ENCODE results near the gene DGCR6. TPM values are rescaled to one million over a fixed set of nuclear protein-coding genes. Genes with fewer than 3 reads are reported as not detected.
"Not testable (repeated sequence)": the region's sequence is repeated elsewhere in the genome, so short reads cannot be mapped to it uniquely, and the experiment has no call there.

The DGCR6 gene
- 1.5 TPM for total RNA-seq

DNA sequence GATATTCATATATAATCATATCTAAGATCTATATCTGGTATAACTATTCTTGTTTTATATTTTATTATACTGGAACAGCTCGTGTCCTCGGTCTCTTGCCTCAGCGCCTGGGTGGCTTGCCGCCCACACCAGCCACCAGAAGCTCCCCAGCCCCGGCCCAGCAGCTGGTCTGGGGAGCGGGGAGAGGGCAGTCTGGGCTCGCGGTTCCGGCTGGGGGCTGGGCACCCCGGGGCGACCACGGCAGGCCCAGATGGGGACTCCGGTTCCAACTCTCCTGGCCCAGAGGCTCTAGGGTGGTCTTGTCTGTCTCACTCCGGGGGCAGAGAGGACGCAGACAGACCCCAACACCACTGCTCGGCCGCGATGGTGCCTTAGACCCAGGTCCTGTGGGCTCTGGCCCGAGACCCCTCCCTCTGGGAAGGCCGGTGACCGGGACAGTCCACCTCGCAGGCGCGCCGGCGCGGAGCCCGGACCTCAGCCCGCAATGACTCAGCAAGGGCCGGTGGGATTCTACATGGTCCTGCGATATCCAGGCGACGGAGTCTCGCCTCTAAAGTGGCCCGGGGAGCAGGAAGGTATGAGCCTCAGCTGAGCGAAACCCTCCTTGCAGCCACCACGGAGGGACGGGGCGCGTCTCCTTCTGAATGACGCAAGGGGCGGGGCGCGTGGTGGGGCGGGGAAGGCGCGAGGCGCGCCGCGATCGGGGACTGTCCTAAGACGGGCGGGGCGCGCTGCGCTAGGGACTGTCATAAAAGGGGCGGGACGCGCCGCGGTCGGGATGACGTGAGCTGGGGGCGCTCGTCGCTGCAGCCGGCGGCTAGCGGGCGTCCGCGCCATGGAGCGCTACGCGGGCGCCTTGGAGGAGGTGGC is at the start of gene DGCR6:
Gene DGCR6 (plus strand): TSS at position 781 of the 870 bp plus-strand sequence. CDS start 55 bp downstream, at position 836.
- no peaks in the 10 kb centered on the region for H3K9me3 ChIP-seq
- no peak for DNase-seq (ENCODE audit: extremely low spot score in 2 of 2)
- H3K36me3 ChIP-seq: no peaks in the 10 kb centered on the region
- intact Hi-C loops (cut with DNase I): no loop called here
- no peak within 1 kb of the TSS for H3K27ac ChIP-seq
- H3K4me3 ChIP-seq: no peak within 1 kb of the TSS
- no peaks in the 10 kb centered on the region for H3K4me1 ChIP-seq
- TF ChIP-seq POLR2AphosphoS5 (IDR thresholded peaks at IDR 0.05; ENCODE audit: insufficient read depth in 1 of 2, low read depth in 1 of 2) (no peak), POLR2A (IDR thresholded peaks at IDR 0.05) (no peak)
- TF ChIP-seq, protein P1, sequence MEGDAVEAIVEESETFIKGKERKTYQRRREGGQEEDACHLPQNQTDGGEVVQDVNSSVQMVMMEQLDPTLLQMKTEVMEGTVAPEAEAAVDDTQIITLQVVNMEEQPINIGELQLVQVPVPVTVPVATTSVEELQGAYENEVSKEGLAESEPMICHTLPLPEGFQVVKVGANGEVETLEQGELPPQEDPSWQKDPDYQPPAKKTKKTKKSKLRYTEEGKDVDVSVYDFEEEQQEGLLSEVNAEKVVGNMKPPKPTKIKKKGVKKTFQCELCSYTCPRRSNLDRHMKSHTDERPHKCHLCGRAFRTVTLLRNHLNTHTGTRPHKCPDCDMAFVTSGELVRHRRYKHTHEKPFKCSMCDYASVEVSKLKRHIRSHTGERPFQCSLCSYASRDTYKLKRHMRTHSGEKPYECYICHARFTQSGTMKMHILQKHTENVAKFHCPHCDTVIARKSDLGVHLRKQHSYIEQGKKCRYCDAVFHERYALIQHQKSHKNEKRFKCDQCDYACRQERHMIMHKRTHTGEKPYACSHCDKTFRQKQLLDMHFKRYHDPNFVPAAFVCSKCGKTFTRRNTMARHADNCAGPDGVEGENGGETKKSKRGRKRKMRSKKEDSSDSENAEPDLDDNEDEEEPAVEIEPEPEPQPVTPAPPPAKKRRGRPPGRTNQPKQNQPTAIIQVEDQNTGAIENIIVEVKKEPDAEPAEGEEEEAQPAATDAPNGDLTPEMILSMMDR (IDR thresholded peaks at IDR 0.05): no peak
- H3K27me3 ChIP-seq: no peaks in the 10 kb centered on the region

DNA sequence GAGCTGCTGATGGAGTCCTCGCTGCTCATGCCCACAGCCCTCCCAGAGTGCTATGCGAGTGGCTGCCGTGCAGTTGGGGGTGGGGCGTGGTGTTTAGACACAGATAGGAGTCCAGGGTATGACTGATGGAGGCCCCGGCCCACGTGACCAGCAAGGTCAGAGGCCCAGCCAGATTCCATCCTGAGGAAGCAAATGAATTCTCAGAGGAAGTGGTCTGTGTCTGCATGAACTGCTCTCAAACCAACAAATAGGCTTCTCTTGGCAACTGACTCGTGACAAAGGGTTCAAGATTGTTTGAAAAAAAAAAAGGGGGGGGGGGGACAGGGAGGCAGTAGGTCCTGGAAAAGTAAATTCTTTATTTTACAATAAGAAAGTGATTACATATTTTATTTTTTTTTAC is 46.8 kb upstream of the DGCR6 start:
- H3K4me1 ChIP-seq; H3K36me3 ChIP-seq; H3K27ac ChIP-seq; intact Hi-C loops (cut with DNase I); H3K27me3 ChIP-seq; H3K9me3 ChIP-seq; H3K4me3 ChIP-seq; DNase-seq (ENCODE audit: extremely low spot score in 2 of 2): not testable (repeated sequence)

DNA sequence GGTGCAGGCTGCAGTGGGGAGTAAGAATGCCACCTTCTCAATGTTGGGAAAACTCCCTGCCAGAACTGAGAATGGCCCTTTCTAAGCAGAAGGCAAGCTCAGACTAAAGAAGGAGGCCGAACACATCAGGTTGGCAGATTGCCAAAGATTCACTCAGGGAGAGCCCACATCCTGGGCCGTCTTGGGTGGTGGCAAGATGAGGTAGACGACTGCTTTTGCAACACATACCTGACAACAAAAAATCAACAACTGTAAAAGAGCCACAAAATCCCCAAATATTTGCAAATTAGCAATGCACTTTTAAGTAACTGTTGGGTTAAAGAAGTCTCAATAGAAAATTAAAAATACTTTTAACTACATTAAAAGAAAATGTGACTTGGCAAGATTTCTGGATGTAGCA is 24.9 kb upstream of the DGCR6 start:
- H3K9me3 ChIP-seq; H3K36me3 ChIP-seq; H3K27ac ChIP-seq; H3K4me3 ChIP-seq; intact Hi-C loops (cut with DNase I); H3K27me3 ChIP-seq; H3K4me1 ChIP-seq; DNase-seq (ENCODE audit: extremely low spot score in 2 of 2): not testable (repeated sequence)

DNA sequence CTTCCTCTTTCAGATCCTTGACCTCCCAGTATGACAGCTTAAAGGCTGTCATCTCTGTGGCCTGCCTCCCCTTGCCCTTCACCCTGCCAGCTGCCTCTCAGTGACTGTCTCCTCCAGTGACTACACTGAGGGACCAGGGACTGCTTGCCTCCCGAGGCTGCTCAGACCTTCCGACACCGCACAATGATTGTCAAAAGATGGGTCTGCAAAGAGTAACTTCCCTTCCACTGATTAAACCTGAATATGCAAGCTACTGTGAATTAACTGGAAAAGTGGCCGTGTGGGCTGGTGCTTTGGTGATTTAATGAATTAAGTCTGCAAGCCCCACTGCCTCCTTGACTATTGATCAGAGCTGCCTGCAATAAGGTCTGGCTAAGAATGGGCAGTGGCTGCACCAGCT is 21.7 kb upstream of the DGCR6 start:
- intact Hi-C loops (cut with DNase I); H3K36me3 ChIP-seq; H3K4me3 ChIP-seq: not testable (repeated sequence)

DNA sequence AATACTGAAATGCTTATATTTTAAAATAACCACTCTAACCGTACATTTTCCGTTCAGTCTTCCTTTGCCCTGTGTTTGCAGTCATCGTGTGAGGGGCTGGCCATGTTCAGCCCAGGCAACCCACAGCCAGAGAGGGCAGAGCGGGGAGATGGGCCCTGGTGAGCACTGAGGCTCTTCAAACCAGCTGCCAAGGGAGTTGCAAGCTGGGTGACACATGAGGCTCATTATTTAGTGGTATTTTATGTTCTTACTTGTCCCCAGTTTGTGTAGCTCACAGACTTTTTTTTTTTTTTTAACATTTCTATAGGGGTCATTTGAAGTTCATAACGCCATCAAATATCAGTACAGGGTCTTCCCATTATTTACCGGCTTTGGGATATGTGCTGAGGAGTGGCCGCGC is 18.0 kb upstream of the DGCR6 start:
- Histone ChIP-seq H3K27me3 (no peaks in the 10 kb centered on the region), H3K27ac (no peak overlapping the region), H3K9me3 (no peaks in the 10 kb centered on the region), H3K4me1 (no peaks in the 10 kb centered on the region), H3K4me3 (no peak overlapping the region), H3K36me3 (no peaks in the 10 kb centered on the region)
- intact Hi-C loops (cut with DNase I): no loop called here
- no peak for DNase-seq (ENCODE audit: extremely low spot score in 2 of 2)
- TF ChIP-seq POLR2A (IDR thresholded peaks at IDR 0.05): no peak
- no peak for TF ChIP-seq POLR2AphosphoS5 (IDR thresholded peaks at IDR 0.05; ENCODE audit: insufficient read depth in 1 of 2, low read depth in 1 of 2)
- TF ChIP-seq, protein P1 (IDR thresholded peaks at IDR 0.05): no peak

More for the DNA sequence above, 21.7 kb upstream of the DGCR6 start:
- not testable (repeated sequence) for DNase-seq (ENCODE audit: extremely low spot score in 2 of 2); H3K9me3 ChIP-seq; H3K4me1 ChIP-seq; H3K27me3 ChIP-seq; H3K27ac ChIP-seq

DNA sequence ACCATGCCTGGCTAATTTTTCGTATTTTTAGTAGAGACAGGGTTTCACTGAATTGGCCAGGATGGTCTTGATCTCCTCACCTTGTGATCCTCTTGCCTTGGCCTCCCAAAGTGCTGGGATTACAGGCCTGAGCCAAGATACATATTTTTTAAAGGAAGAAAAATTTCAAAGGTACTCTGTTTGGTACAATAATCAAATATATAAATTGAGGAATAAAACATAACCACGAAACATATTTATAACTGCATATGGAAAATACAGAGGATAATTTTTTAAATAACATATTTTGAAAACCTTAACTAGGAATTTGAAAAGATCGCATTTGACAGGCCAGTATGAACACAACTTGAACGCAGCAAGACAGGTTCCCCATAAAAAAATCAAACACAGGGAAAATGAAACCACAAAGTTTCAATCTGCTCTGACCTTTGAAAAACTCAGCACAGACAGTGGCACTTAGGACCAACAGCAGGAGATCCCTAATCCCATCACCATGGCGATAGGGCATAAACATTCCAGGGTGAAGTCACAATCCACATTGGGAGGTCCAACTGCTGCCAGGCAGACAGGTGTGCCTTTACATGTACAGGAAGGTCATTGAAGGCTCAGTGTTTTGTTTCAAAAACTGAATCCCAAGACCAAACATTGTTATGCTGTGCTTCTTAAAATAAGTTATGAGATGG is 15.5 kb upstream of the DGCR6 start:
- H3K27ac ChIP-seq; DNase-seq (ENCODE audit: extremely low spot score in 2 of 2); intact Hi-C loops (cut with DNase I); H3K27me3 ChIP-seq; H3K4me3 ChIP-seq; H3K36me3 ChIP-seq; H3K9me3 ChIP-seq; H3K4me1 ChIP-seq: not testable (repeated sequence)

DNA sequence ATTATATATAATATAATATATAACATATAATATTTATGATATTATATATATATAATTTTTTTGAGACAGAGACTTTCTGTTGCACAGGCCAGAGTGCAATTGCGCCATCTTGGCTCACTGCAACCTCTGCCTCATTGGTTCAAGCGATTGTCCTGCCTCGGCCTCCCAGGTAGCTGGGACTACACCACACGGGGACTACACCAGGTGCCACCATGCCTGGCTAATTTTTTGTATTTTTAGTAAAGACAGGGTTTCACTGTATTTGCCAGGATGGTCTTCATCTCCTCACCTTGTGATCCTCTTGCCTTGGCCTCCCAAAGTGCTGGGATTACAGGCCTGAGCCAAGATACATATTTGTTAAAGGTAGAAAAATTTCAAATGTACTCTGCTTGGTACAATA is 12.3 kb upstream of the DGCR6 start:
- H3K36me3 ChIP-seq; H3K4me1 ChIP-seq; H3K27me3 ChIP-seq; DNase-seq (ENCODE audit: extremely low spot score in 2 of 2); H3K4me3 ChIP-seq; intact Hi-C loops (cut with DNase I); H3K27ac ChIP-seq; H3K9me3 ChIP-seq: not testable (repeated sequence)

DNA sequence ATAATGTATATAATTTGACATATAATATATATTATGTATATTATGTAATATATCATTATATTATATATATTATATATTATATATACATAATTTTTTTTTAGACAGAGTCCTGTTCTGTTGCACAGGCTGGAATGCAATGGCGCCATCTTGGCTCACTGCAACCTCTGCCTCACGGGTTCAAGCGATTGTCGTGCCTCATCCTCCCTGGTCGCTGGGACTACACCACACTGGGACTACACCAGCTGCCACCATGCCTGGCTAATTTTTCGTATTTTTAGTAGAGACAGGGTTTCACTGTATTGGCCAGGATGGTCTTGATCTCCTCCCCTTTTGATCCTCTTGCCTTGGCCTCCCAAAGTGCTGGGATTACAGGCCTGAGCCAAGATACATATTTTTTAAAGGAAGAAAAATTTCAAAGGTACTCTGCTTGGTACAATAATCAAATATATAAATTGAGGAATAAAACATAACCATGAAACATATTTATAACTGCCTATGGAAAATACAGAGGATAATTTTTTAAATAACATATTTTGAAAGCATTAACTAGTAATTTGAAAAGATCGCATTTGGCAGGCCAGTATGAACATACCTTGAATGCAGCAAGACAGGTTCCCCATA is 10.0 kb upstream of the DGCR6 start:
- H3K4me1 ChIP-seq; H3K36me3 ChIP-seq; intact Hi-C loops (cut with DNase I); H3K9me3 ChIP-seq; DNase-seq (ENCODE audit: extremely low spot score in 2 of 2); H3K27me3 ChIP-seq; H3K4me3 ChIP-seq; H3K27ac ChIP-seq: not testable (repeated sequence)

DNA sequence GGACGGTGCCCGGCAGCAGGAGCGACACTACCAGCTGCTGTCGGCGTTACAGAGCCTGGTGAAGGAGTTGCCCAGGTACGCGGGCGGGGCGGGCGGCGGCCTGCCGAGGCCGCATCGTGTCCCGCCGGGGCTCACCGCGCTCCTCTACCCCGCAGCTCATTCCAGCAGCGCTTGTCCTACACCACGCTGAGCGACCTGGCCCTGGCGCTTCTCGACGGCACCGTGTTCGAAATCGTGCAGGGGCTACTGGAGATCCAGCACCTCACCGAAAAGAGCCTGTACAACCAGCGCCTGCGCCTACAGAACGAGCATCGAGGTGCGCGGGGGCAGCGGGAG is 258 bp downstream of the DGCR6 start:
- H3K27ac ChIP-seq; H3K9me3 ChIP-seq; H3K4me1 ChIP-seq; H3K4me3 ChIP-seq; DNase-seq (ENCODE audit: extremely low spot score in 2 of 2); intact Hi-C loops (cut with DNase I); H3K36me3 ChIP-seq; H3K27me3 ChIP-seq: not testable (repeated sequence)
